ENCODE data around the gene SPATA13.

The SPATA13 gene

GRCh38 chr13:24215732-24216131 lies 55.2 kb downstream of the SPATA13 start (continued):
- TF ChIP-seq ZNF426 (tag by site-specific recombination; IDR thresholded peaks at IDR 0.05) (no peak), MZF1 (tag by site-specific recombination; IDR thresholded peaks at IDR 0.05; ENCODE audit: borderline replicate concordance) (no peak), SP3 (tag by site-specific recombination; IDR thresholded peaks at IDR 0.05) (no peak), ZBTB1 (tag by site-specific recombination; IDR thresholded peaks at IDR 0.05) (no peak), ZNF518A (tag by site-specific recombination; conservative IDR thresholded peaks at IDR 0.05; ENCODE audit: low read depth) (no peak), ZBTB7A (tag by site-specific recombination; IDR thresholded peaks at IDR 0.05; ENCODE audit: low read depth) (no peak), ZNF624 (tag by site-specific recombination; IDR thresholded peaks at IDR 0.05) (no peak), ZNF561 (tag by site-specific recombination; IDR thresholded peaks at IDR 0.05; ENCODE audit: borderline replicate concordance) (no peak), ZNF660 (tag by site-specific recombination; IDR thresholded peaks at IDR 0.05) (no peak), ZSCAN16 (tag by site-specific recombination; IDR thresholded peaks at IDR 0.05) (no peak), ZNF404 (tag by site-specific recombination; IDR thresholded peaks at IDR 0.05) (no peak), ZBTB8A (tag by site-specific recombination; IDR thresholded peaks at IDR 0.05) (no peak)

- H3K36me3 ChIP-seq (ENCODE audit: control insufficient read depth in 2 of 2, insufficient read depth in 1 of 2, low read length in 2 of 2), result no peaks in the 10 kb centered on the region
- H3K9me3 ChIP-seq (ENCODE audit: control insufficient read depth, insufficient read depth, low read depth, low read length), result no peaks in the 10 kb centered on the region
- TF ChIP-seq YY2 (tag by site-specific recombination; IDR thresholded peaks at IDR 0.05), result no peak
- no peak for TF ChIP-seq ZNF600 (tag by site-specific recombination; IDR thresholded peaks at IDR 0.05)
- TF ChIP-seq ZNF776 (tag by site-specific recombination; IDR thresholded peaks at IDR 0.05; ENCODE audit: borderline replicate concordance), result no peak
- no peak for TF ChIP-seq ZNF596 (tag by site-specific recombination; IDR thresholded peaks at IDR 0.05)
- no peak for TF ChIP-seq ZNF280C (tag by site-specific recombination; IDR thresholded peaks at IDR 0.05)
- no peak for TF ChIP-seq OVOL3 (tag by site-specific recombination; IDR thresholded peaks at IDR 0.05)
- TF ChIP-seq ZNF19 (tag by site-specific recombination; IDR thresholded peaks at IDR 0.05; ENCODE audit: low read depth), result no peak
- TF ChIP-seq HOXC10 (CRISPR knock-in tag; IDR thresholded peaks at IDR 0.05), result no peak
- no peak for TF ChIP-seq ZNF223 (tag by site-specific recombination; IDR thresholded peaks at IDR 0.05)
- TF ChIP-seq ZNF837 (tag by site-specific recombination; IDR thresholded peaks at IDR 0.05), result no peak
- no peak for TF ChIP-seq ZNF280D (tag by site-specific recombination; IDR thresholded peaks at IDR 0.05)
- no peak for TF ChIP-seq ZNF626 (tag by site-specific recombination; IDR thresholded peaks at IDR 0.05)
- no peak for TF ChIP-seq ZNF843 (tag by site-specific recombination; IDR thresholded peaks at IDR 0.05)
- H3K27ac ChIP-seq (ENCODE audit: extremely low read depth, low read depth, low read length), result no peak overlapping the region
- no peaks in the 10 kb centered on the region for H3K4me1 ChIP-seq (ENCODE audit: control insufficient read depth, insufficient read depth, low read length)
- no peak overlapping the region for H3K4me3 ChIP-seq (ENCODE audit: low read depth, low read length)
- CTCF ChIA-PET, result interaction anchor here (2.0 kb wide), 1 partner anchor 163 kb away, joined by 9 read pairs; no protein-coding TSS in a partner anchor
- POLR2A ChIA-PET, result no interaction called here
Observed at GRCh38 chr13:24216176-24216575, 55.7 kb downstream of the SPATA13 start.

Measured in HEK293 (cell line).